Osteocyte (in vitro differentiated cells): ENCODE results near the gene MPZL1. TPM values are rescaled to one million over a fixed set of nuclear protein-coding genes. Genes with fewer than 3 reads are reported as not detected.

Experiments used
- DNase-seq: peaks from one replicate; pipeline ENCODE4 v3.0.0; 2021; ENCODE audit warnings: mixed read lengths; ENCODE audit not compliant: unreplicated experiment; ENCODE audit errors: extremely low spot score
- H3K27ac Mint-ChIP-seq: one replicate; pipeline ENCODE4 v1.8.0; 2021; ENCODE audit warnings: mild to moderate bottlenecking, mixed read lengths; ENCODE audit not compliant: unreplicated experiment
- H3K27me3 Mint-ChIP-seq: one replicate; pipeline ENCODE4 v1.8.0; 2021; ENCODE audit warnings: mixed read lengths; ENCODE audit not compliant: unreplicated experiment
- H3K36me3 Mint-ChIP-seq: one replicate; pipeline ENCODE4 v1.8.0; 2021; ENCODE audit warnings: mixed read lengths; ENCODE audit not compliant: unreplicated experiment
- H3K4me1 Mint-ChIP-seq: one replicate; pipeline ENCODE4 v1.8.0; 2021; ENCODE audit warnings: mixed read lengths; ENCODE audit not compliant: unreplicated experiment
- H3K4me3 Mint-ChIP-seq: one replicate; pipeline ENCODE4 v1.8.0; 2021; ENCODE audit warnings: mild to moderate bottlenecking, moderate library complexity, mixed read lengths; ENCODE audit not compliant: unreplicated experiment
- H3K9me3 Mint-ChIP-seq: one replicate; pipeline ENCODE4 v1.8.0; 2021; ENCODE audit warnings: mixed read lengths; ENCODE audit not compliant: unreplicated experiment
- CTCF ChIP-seq: fragments of 200-600 bp; sonication (generic); IDR thresholded peaks from 2 replicates; pipeline ENCODE4 v1.5.0; 2021; ENCODE audit warnings: antibody characterized with exemption, mild to moderate bottlenecking, moderate library complexity
- total RNA-seq: library from RNA; stranded (reverse); gene quantifications from 2 replicates; pipeline ENCODE4 v1.2.1, GENCODE V29; 2021

Gene MPZL1
- total RNA-seq, 1 donor from 2014 or later, result 155 TPM

GRCh38 chr1:167749741-167750140, 28.0 kb downstream of the MPZL1 start:
- H3K27ac Mint-ChIP-seq, result peak overlapping the region; percentile 77
- H3K4me3 Mint-ChIP-seq, result no peak overlapping the region
- H3K36me3 Mint-ChIP-seq, result no peaks in the 10 kb centered on the region
- no peak for TF ChIP-seq CTCF
- no peaks in the 10 kb centered on the region for H3K27me3 Mint-ChIP-seq
- peaks cover 76% of the 10 kb centered on the region for H3K4me1 Mint-ChIP-seq
- no peak for DNase-seq
- H3K9me3 Mint-ChIP-seq, result no peaks in the 10 kb centered on the region

GRCh38 chr1:167750641-167751040, 28.9 kb downstream of the MPZL1 start:
- TF ChIP-seq CTCF, result no peak

GRCh38 chr1:167751676-167752075, 29.9 kb downstream of the MPZL1 start:
- peak overlapping the region; percentile 65 for H3K27ac Mint-ChIP-seq
- no peak for DNase-seq
- no peak for TF ChIP-seq CTCF
- H3K9me3 Mint-ChIP-seq, result no peaks in the 10 kb centered on the region
- H3K4me1 Mint-ChIP-seq, result peaks cover 63% of the 10 kb centered on the region
- H3K27me3 Mint-ChIP-seq, result no peaks in the 10 kb centered on the region
- H3K36me3 Mint-ChIP-seq, result no peaks in the 10 kb centered on the region
- H3K4me3 Mint-ChIP-seq, result no peak overlapping the region

More at GRCh38 chr1:167750641-167751040, 28.9 kb downstream of the MPZL1 start:
- Mint-ChIP-seq H3K36me3 (no peaks in the 10 kb centered on the region), H3K27ac (no peak overlapping the region), H3K27me3 (no peaks in the 10 kb centered on the region), H3K4me3 (no peak overlapping the region), H3K9me3 (no peaks in the 10 kb centered on the region), H3K4me1 (peaks cover 69% of the 10 kb centered on the region)
- DNase-seq, result no peak

GRCh38 chr1:167752219-167752985, 30.6 kb downstream of the MPZL1 start:
- Mint-ChIP-seq H3K4me1 (peaks cover 61% of the 10 kb centered on the region), H3K36me3 (no peaks in the 10 kb centered on the region), H3K27me3 (no peaks in the 10 kb centered on the region), H3K9me3 (no peaks in the 10 kb centered on the region), H3K27ac (peak overlapping the region; percentile 65), H3K4me3 (no peak overlapping the region)
- DNase-seq, result no peak
- no peak for TF ChIP-seq CTCF

GRCh38 chr1:167755654-167756053, 33.9 kb downstream of the MPZL1 start:
- no peak for TF ChIP-seq CTCF
- H3K4me1 Mint-ChIP-seq, result peaks cover 55% of the 10 kb centered on the region
- no peak for DNase-seq
- H3K27ac Mint-ChIP-seq, result no peak overlapping the region
- no peaks in the 10 kb centered on the region for H3K27me3 Mint-ChIP-seq
- no peaks in the 10 kb centered on the region for H3K9me3 Mint-ChIP-seq
- no peak overlapping the region for H3K4me3 Mint-ChIP-seq
- H3K36me3 Mint-ChIP-seq, result no peaks in the 10 kb centered on the region
